A673 (cell line): ENCODE results near the gene SNAPC5.
"Not testable (repeated sequence)": the region's sequence is repeated elsewhere in the genome, so short reads cannot be mapped to it uniquely, and the experiment has no call there.

ENCODE experiments used
- CTCF ChIP-seq: fragments of 300-800, 200-600 bp; sonication (generic); conservative IDR thresholded peaks from 2 replicates; pipeline ENCODE4 v1.5.1; 2017; ENCODE audit warnings: low read depth, mild to moderate bottlenecking, antibody characterized with exemption, low read length, moderate library complexity, mixed read lengths
- EZH2 ChIP-seq: fragments of 200-600 bp; sonication (generic); IDR thresholded peaks from 2 replicates; pipeline ENCODE4 v1.6.1; 2017; ENCODE audit warnings: borderline replicate concordance, low read depth, mild to moderate bottlenecking, mixed read lengths, antibody characterized with exemption, low read length; ENCODE audit not compliant: poor library complexity, severe bottlenecking

GRCh38 chr15:66461294-66461693 is 36.3 kb downstream of the SNAPC5 start:
- not testable (repeated sequence) for TF ChIP-seq EZH2, CTCF
